Measurements from ENCODE around the gene EPO.

EPO gene

GRCh38 chr7:100720279-100720670 lies at the start of gene EPO:
EPO (plus strand) TSS chr7:100720468; CDS start chr7:100720981, 513 bp downstream.
- no peak for DNase-seq

GRCh38 chr7:100671353-100672327 lies 48.6 kb upstream of the EPO start:
- no peak for DNase-seq

GRCh38 chr7:100673302-100673941 lies 46.8 kb upstream of the EPO start, which contains the start of gene GNB2:
GNB2 (plus strand) TSS chr7:100673740; CDS start chr7:100676266, 2,526 bp downstream.
- peak; percentile 95 for DNase-seq

- DNase-seq: no peak
These were observed 46.3 kb upstream of the EPO start for GRCh38 chr7:100673942-100674410.

- no peak for DNase-seq
These were observed 45.7 kb upstream of the EPO start for GRCh38 chr7:100674411-100675104.

- no peak for DNase-seq
These were observed 45.2 kb upstream of the EPO start for GRCh38 chr7:100675105-100675451.

- DNase-seq: peak; percentile 78
These were observed 44.5 kb upstream of the EPO start for GRCh38 chr7:100675581-100676350.

GRCh38 chr7:100676501-100677306 lies 43.6 kb upstream of the EPO start:
- DNase-seq: no peak

- no peak for DNase-seq
These were observed 42.7 kb upstream of the EPO start for GRCh38 chr7:100677308-100678267.

GRCh38 chr7:100678291-100678984 lies 41.8 kb upstream of the EPO start:
- no peak for DNase-seq

GRCh38 chr7:100679129-100679926 lies 40.9 kb upstream of the EPO start:
- no peak for DNase-seq

- no peak for DNase-seq
These were observed 40.2 kb upstream of the EPO start for GRCh38 chr7:100679927-100680575.

GRCh38 chr7:100680576-100681271 lies 39.5 kb upstream of the EPO start:
- no peak for DNase-seq

GRCh38 chr7:100681491-100682227 lies 38.6 kb upstream of the EPO start:
- no peak for DNase-seq

- no peak for DNase-seq
These were observed 38.0 kb upstream of the EPO start for GRCh38 chr7:100682228-100682741.

- DNase-seq: no peak
These were observed 37.1 kb upstream of the EPO start for GRCh38 chr7:100682991-100683658.

Measured in NCI-H1105 treated with DMSO at 0.1 percent for 48 hours (cell line).